Hematopoietic multipotent progenitor cell treated with erythropoietin and hydrocortisone succinate and interleukin-3 and kit ligand, for 8 days (in vitro differentiated cells): ENCODE results near the gene PPP1R7.
"Not testable (repeated sequence)": the region's sequence is repeated elsewhere in the genome, so short reads cannot be mapped to it uniquely, and the experiment has no call there.

Source experiments
- DNase-seq: peaks from one replicate; pipeline ENCODE4 v3.0.0-alpha.2; 2015

The PPP1R7 gene

DNA sequence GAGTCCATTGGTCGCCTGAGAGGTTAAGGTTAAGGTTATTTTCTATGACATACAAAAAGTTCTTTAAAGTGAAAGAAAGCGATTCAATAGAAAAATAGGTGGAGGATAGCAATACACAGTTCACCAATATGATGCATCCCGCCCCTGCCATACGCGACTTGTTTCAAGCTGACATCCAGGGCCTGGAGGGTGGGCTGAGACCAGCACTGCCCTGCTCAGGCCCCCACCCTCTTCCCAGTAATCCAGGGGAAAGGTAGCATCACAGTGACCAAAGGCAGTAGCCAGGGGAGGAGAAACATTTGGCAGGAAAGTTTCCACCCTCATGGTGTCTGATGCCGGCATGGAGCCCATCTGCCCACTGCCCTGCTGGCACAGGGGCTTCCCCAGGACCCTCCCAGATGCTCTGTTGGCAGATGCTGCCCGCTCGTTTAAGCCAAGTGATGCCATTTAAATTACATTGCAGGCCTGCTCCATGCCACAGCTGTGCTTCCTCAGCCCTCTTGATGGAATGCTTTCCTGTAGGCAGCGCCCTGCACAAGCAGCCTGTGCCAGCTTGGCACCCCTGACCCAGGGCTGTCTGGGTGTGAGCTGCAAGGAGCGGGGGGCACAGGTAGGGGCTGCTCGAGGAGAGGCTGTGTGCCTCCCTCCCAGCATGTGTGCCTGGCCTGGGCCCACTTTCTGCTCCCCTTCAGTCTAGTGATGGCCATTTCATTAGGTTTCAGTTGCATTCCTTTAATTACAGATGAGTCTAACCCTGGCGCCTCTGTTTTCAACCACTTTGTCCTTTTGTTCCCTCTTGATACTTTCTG lies 27.5 kb downstream of the PPP1R7 start:
- DNase-seq, result no peak

GRCh38 chr2:241178961-241179360 lies 28.7 kb downstream of the PPP1R7 start:
- DNase-seq, result no peak

DNA sequence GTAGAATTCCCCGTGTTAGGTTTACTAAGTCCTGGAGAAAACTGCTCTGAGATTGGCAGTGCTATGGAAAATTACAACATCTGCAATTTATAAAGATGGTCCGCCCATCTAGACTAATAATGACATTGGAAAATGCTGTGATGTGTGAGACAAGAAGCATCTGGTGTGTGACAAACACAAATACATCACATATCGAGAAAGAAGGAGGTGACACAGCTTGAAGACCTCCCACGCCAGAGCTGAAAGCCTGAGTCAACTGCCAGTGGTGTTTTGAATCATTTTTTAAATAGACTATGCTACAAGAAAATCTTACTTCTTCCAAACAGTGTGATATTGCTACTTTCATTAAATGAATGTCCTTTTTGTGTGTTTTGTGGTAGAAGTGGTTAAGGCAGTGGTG lies 29.6 kb downstream of the PPP1R7 start:
- no peak for DNase-seq

DNA sequence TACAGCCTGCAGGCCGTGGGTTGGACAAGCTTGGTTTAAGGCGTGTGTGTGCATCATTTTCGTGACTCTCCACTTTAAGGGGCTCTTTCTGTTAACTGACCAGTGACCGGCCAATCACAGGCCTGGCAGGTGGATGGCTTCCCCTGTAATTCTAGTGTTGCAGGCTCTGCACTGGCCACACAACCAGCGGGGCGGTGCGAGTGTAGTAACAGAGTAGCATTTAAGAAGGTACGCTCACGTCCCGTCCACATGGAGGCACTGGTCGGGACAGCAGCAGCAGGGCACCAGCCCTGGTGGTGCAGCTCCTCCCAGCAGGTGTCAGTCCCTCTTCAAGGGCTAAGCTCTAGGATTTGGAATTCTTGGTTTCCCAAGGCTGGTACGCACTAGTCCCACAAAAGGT lies 30.2 kb downstream of the PPP1R7 start:
- DNase-seq, result no peak

DNA sequence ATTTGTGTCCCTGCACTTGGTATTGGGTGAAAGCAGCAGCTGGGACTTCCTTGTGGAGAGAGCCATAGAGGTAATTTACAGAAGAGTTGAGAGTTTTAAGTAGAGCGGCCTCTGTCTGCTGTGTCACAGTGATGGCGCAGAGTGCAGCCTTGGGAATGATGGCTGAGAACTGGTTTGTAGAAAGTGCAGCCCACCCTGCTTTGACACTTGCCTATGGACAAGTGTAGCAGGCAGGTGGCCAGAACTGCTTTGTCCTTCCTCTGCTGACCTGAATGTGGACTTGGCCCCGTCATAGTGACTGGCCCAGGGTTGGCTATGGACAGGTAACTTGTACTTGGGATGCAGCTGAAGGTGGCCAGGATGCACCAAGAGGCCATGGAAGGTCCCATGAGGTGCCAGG lies 31.9 kb downstream of the PPP1R7 start:
- no peak for DNase-seq

GRCh38 chr2:241182531-241183133 lies 32.4 kb downstream of the PPP1R7 start:
- no peak for DNase-seq

DNA sequence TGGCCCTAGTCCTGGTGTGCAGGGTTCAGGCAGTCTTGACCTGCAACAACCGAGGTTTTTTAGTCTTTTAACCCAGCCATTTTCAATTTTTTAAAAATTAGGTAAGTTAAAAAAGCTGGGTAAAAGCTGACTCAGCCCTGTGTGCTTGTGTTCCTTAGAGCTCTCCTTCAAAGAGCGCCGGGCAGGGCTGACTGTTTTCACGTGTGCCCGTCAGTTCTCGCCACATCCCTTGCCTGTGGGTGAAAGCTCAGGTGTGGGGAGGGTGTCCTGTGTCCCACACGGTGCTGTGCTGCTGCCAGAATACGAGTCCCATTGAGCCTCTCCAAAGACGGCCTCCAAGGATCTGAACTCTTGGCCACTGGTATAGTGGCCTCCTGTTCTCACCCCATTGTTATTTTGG lies 33.0 kb downstream of the PPP1R7 start:
- DNase-seq, result no peak

DNA sequence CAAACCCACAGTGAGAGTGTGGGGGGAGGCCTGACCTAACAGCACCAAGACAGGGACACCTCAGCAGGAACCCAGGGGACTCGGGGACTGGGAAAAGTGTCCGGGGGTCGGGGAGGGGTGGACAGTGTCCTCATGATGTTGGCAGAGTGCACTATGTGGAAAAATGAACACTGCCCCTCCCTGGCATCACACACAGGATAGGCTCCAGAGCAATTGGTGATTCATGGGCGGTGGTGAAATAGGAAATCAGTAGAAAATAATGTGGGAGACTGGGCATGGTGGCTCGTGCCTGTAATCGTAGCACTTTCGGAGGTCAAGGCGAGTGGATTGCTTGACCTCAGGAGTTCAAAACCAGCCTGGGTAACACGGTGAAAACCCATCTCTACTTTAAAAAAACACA lies 34.6 kb downstream of the PPP1R7 start:
- no peak for DNase-seq

GRCh38 chr2:241185961-241186360 lies 35.7 kb downstream of the PPP1R7 start:
- DNase-seq, result no peak

DNA sequence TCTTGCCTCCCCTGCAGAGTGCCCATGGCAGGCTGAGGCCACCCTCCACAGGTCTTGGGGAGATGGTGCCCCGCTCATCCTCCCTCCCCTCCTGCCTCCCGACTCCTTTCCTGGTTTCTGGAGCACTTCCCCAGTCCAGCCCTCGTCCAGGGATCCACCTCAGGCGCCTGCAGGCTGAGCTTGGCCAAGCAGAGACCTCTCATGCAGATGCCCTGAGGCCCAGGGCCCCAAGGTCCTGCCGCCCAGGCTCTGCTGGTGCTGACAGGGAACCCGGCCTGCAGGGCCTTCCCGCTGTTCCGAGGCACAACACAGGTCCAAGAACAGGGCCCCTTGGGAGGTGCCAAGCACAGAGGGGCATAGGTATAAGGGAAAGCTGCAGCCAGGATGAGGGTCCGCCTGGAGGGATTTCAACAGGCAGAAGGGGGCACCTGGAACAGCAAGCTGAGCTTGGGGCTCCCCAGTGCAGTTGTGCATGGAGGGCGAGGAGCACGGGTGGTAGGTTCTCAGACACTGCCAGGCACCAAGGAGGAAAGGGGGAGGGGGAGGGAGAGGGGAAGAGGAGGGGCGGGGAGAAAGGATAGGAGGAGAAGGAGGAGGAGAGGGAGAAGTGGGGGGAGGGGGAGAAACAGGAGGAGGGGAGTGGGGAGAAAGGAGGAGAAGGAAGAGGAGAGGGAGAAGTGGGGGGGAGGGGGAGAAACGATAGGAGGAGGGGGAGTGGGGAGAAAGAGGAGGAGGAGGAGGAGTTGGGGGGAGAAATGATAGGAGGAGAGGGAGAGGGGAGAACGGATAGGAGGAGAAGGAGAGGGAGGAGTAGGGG lies 37.0 kb downstream of the PPP1R7 start:
- DNase-seq, result no peak

DNA sequence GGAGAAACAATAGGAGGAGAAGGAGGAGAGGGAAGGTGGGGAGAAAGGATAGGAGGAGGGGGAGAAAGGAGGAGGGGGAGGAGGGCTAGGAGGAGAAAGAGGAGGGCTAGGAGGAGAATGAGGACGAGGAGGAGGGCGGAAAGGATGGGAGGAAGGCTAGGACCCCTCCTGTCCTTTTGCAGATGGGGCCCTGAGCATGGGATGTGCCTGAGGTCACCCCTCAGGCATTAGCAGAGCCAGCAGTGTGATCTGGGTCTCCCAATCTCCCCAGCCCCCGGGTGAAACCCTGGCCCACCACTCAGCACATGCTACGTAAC lies 37.6 kb downstream of the PPP1R7 start:
- DNase-seq, result no peak

DNA sequence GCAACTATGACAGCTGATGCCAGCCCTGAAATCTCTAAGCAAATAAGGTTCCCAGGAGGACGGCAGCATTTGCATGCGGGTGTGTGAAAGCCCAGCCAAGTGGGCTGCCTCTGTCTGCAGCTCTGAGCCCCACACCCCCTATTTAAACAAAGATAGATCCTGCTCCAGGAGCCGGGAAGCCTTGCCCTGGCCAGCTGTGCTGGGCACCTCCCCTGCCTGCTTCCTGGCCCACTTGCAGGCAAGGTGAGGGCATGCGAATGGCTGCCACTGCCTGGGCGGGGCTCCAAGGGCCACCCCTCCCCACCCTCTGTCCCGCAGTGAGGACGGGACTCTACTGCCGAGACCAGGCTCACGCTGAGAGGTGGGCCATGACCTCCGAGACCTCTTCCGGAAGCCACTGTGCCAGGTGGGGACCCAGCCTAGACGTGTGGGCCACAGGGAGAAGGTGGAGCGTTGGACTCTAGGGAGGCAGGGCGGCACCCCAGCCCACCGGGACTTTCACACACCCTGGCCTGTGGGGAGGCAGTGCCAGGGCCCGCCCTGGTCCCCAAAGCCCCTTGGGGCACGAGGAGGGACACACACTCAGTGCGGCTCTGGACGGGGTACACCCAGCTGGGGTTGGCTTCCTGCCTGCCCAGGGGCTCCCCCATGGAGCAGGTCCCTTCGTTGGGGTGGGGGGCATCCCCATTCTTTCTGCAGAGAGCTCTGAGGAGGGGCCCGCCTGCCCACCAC lies 38.3 kb downstream of the PPP1R7 start, which contains the start of gene ANO7:
ANO7 (plus strand) TSS at position 317 of the 732 bp plus-strand sequence. CDS start 1,387 bp downstream, outside the sequence.
- DNase-seq, result no peak

DNA sequence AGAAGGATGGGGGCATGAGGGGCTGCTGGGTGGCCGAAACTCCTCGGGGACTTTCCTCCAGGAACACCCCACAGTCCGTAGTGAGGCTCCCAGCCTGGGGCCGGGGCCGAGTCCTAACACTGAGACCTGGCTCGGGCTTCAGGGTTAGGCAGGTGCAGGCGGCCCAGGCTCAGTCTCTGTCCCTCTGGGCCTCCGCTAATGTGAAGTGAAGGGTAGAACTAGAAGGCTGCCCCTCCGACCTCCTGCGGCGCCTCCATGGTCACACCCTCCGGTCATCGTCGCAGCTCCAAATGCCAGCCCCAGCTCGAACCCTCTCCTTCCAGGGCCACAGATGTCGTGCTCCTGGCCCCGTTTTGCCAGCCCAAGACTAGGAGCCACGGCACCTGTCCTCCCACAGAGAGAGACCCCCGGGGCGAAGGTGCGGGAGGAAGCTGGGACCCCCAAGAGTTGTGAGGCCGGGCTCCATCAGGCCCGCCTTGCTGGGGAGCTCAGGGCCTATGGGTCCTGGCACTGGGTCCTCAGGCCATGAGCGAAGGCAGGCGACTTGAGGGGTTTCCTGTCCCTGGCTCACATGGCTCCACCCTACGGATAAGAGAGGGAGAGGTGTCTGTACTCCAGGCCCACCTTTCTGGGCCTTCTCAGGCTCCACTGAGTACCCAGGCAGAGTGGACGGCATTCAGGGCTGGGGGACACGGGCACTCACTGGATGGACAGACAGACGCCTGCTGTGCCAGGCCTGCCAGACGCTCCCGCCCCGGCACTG lies 39.0 kb downstream of the PPP1R7 start:
- DNase-seq, result no peak

DNA sequence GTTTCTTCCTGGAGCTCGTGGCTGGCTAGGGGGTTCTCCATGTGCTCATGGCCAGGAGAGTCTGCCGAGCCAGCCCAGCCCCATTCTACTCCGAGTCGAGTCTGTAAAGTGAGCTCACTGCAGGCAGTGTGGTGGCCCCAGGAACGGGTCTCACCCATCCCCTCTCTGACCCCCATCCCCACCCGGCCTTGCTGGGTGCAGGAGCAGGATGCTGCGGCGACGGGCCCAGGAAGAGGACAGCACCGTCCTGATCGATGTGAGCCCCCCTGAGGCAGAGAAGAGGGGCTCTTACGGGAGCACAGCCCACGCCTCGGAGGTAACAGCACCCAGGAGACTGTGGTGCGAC lies 39.6 kb downstream of the PPP1R7 start:
- DNase-seq, result no peak

DNA sequence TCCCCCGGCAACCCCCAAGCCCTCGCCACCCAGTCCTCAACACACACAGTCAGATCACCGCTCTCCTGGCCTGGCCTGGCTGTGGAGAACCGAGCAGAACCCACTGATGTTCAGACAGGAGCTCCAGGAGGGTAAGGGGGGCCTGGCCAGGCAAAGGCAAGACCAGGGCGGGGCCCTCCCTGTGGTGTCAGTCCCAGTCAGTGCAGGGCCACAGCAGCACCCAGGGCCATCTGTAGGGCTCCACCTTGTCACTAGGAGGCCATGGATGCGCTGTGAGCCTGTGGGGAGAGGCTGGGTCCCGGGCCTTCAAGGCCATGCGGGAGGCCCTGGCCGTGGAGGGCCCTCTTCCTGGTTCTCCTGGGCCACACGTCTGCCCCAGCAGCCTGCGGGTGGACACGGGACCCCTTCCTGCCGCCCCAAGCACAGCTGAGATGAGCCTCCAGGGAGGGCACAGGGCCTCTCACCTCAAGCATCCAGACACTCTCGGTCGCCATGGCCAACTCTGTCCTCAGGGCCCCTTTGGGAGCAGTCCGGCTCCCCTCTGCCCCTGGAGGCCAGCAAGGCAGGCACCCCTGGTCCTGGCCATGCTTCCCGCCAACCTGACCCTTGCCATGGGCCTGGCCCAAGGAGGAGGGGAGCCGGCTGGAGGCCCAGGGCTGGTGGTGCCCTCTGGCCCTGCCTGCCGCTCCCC lies 40.2 kb downstream of the PPP1R7 start:
- DNase-seq, result peak; percentile 39

GRCh38 chr2:241191081-241191480 lies 40.8 kb downstream of the PPP1R7 start:
- peak; percentile 26 for DNase-seq

DNA sequence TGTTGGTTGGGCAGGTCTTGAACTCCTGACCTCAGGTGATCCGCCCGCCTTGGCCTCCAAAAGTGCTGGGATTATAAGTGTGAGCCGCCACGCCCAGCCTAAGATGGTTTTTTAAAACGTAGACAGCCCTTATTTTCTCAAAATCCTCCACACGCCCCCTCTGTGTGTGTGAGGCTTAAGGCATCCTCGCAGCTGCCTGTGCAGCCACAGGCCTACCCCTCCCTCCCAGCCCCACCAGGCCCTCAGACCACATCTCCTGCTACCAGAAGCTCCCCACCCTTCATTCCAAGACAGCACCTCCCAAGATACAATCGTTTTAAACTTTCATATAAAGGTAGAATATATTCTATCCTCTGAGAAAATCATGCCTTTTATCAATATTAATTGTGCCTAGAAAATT lies 43.0 kb downstream of the PPP1R7 start:
- DNase-seq, result peak; percentile 67

DNA sequence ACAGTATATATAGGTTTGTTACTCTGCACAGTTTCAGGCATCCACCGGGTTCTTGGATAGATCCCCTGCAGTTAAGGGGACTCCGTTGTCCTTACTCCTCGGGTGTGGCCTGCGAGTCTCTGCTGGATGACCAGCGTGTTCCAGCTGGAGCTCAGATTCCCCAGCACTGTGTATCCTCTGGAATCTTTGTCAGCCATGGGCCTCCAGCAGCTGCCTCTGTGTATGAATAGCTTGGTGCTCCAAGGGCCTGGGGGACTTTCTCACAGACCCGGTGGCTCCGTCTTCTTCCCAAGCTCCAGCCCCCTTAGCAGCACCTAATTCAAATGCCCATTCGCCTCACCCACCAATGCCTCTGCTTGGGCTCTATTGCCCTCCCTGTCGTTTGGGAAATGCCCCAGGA lies 44.5 kb downstream of the PPP1R7 start:
- no peak for DNase-seq

- DNase-seq, result no peak
Measured at GRCh38 chr2:241195506-241196130, 45.4 kb downstream of the PPP1R7 start.

- not testable (repeated sequence) for DNase-seq
Measured at GRCh38 chr2:241197246-241197645, 47.0 kb downstream of the PPP1R7 start.

GRCh38 chr2:241197947-241198346 lies 47.7 kb downstream of the PPP1R7 start:
- DNase-seq, result no peak
